Esophagus muscularis mucosa (tissue), 4 donors: ENCODE results near the gene ACSF3. TPM values are rescaled to one million over a fixed set of nuclear protein-coding genes. Genes with fewer than 3 reads are reported as not detected.

Source experiments
- DNase-seq: peaks from one replicate; pipeline ENCODE4 v3.0.0-alpha.2; 2017; ENCODE audit errors: extremely low spot score
- H3K27ac ChIP-seq, 4 donors: fragments of 200-600 bp; sonication (generic); replicated peaks in 1 of 4; 1 replicate in 3 of 4; 2 replicates in 1 of 4; pipeline ENCODE4 v1.5.1; 2016 to 2019; ENCODE audit warnings: mild to moderate bottlenecking in 1 of 4
- H3K27me3 ChIP-seq, 4 donors: fragments of 200-600 bp; sonication (generic); one replicate each; pipeline versions ENCODE4 v1.5.1 to v1.6.0; 2016 to 2019
- H3K36me3 ChIP-seq, 4 donors: fragments of 200-600 bp; sonication (generic); one replicate each; pipeline ENCODE4 v1.5.1; 2016 to 2019
- H3K4me1 ChIP-seq, 4 donors: fragments of 200-600 bp; sonication (generic); one replicate each; pipeline ENCODE4 v1.5.1; 2016 to 2019
- H3K4me3 ChIP-seq, 4 donors: fragments of 200-600 bp; sonication (generic); 1 replicate in 2 of 4; 2 replicates in 2 of 4; pipeline ENCODE4 v1.5.1; 2016 to 2019; ENCODE audit warnings: mild to moderate bottlenecking in 4 of 4, moderate library complexity in 1 of 4
- H3K9me3 ChIP-seq, 4 donors: fragments of 200-600 bp; sonication (generic); 1 replicate in 3 of 4; 2 replicates in 1 of 4; pipeline ENCODE4 v1.5.1; 2016 to 2019
- EP300 ChIP-seq: sonication (generic); formaldehyde crosslinking; IDR thresholded peaks from one replicate; pipeline ENCODE4 v1.6.1; 2017; ENCODE audit warnings: antibody characterized with exemption
- POLR2A ChIP-seq: fragments of 450-650 bp; IDR thresholded peaks from one replicate; pipeline ENCODE4 v1.6.1; 2017; ENCODE audit warnings: antibody characterized with exemption, moderate library complexity, mild to moderate bottlenecking, low read depth
- POLR2AphosphoS5 ChIP-seq, 2 donors: sonication (generic); formaldehyde crosslinking; IDR thresholded peaks; one replicate each; pipeline ENCODE4 v1.6.1; 2017; ENCODE audit warnings: antibody characterized with exemption in 2 of 2
- WGBS: methylation state at CpG from one replicate; pipeline ENCODE4 v1.1.5; 2018; 5-methylcytosine and 5-hydroxymethylcytosine counted together
- intact Hi-C: fragments of 100-400 bp; cut with DNase I; formaldehyde crosslinking; loops from one replicate; pipeline ENCODE4 v1.15.1; 2023
- total RNA-seq, 4 donors: library from RNA; depleted of rRNA; stranded (reverse); fragments of >200 nt; gene quantifications; one replicate each; pipeline versions ENCODE4 v1.1.0 to v1.2.1, GENCODE V29; 2016
- TF ChIP-seq, protein P1 (sequence below), 3 experiments: fragments of 200-600 bp in 2 of 3; fragments of 450-650 bp in 1 of 3; sonication (generic) in 2 of 3; IDR thresholded peaks; one replicate each; pipeline ENCODE4 v1.5.1; 2017 to 2019; ENCODE audit warnings: antibody characterized with exemption in 3 of 3, mild to moderate bottlenecking in 2 of 3, moderate library complexity in 1 of 3

Gene ACSF3
- total RNA-seq, 4 donors from 2014 or later = 23.5 to 29.8 (median 27.2) TPM

- intact Hi-C loops = no loop called here
- 90% methylated on average over 24 of the region's 31 CpGs for WGBS
- no peak for DNase-seq
- no peaks in the 10 kb centered on the region for H3K9me3 ChIP-seq
- H3K27me3 ChIP-seq = no peaks in the 10 kb centered on the region
- H3K4me3 ChIP-seq = no peak overlapping the region
- peaks cover 0 to 3% (median 0%) of the 10 kb centered on the region in 4 donors for H3K4me1 ChIP-seq
- H3K27ac ChIP-seq = no peak overlapping the region
- H3K36me3 ChIP-seq = peaks cover 25 to 96% (median 87%) of the 10 kb centered on the region in 4 donors
- TF ChIP-seq POLR2A (no peak), POLR2AphosphoS5 (IDR thresholded peaks at IDR 0.05) (no peak), EP300 (no peak)
- TF ChIP-seq, protein P1, sequence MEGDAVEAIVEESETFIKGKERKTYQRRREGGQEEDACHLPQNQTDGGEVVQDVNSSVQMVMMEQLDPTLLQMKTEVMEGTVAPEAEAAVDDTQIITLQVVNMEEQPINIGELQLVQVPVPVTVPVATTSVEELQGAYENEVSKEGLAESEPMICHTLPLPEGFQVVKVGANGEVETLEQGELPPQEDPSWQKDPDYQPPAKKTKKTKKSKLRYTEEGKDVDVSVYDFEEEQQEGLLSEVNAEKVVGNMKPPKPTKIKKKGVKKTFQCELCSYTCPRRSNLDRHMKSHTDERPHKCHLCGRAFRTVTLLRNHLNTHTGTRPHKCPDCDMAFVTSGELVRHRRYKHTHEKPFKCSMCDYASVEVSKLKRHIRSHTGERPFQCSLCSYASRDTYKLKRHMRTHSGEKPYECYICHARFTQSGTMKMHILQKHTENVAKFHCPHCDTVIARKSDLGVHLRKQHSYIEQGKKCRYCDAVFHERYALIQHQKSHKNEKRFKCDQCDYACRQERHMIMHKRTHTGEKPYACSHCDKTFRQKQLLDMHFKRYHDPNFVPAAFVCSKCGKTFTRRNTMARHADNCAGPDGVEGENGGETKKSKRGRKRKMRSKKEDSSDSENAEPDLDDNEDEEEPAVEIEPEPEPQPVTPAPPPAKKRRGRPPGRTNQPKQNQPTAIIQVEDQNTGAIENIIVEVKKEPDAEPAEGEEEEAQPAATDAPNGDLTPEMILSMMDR (IDR thresholded peaks at IDR 0.05) = no peak
These were observed 26.0 kb downstream of the ACSF3 start for GRCh38 chr16:89119661-89120141.

DNA sequence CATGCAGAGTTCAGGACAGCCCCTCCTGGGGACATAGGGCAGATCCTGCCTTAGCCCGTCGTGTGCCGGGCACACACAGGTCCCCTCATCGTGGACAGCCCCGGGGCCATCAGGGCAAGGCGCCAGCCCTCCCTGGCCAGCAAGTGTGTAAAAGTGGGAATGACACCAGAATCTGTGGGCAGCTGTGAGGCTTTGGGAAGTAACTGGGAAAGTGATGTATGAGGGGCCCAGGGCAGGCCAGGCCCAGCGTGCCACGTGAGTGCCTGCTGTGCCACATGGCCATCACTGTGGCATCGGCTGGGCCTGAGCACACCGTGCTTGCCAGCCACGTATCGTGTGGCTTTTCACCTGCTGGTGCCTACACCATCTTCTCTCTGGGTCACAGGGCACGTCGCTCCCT lies 26.6 kb downstream of the ACSF3 start:
- Histone ChIP-seq H3K27me3 (no peaks in the 10 kb centered on the region), H3K36me3 (peaks cover 24 to 95% (median 85%) of the 10 kb centered on the region in 4 donors), H3K4me1 (no peaks in the 10 kb centered on the region), H3K9me3 (peaks cover 0 to 2% (median under 1%) of the 10 kb centered on the region in 4 donors), H3K27ac (no peak overlapping the region), H3K4me3 (no peak overlapping the region)
- intact Hi-C loops = no loop called here
- WGBS = 93% methylated on average over 6 of the region's 14 CpGs
- DNase-seq = no peak
- TF ChIP-seq, protein P1 (IDR thresholded peaks at IDR 0.05) = no peak
- no peak for TF ChIP-seq EP300
- no peak for TF ChIP-seq POLR2A
- TF ChIP-seq POLR2AphosphoS5 (IDR thresholded peaks at IDR 0.05) = no peak

DNA sequence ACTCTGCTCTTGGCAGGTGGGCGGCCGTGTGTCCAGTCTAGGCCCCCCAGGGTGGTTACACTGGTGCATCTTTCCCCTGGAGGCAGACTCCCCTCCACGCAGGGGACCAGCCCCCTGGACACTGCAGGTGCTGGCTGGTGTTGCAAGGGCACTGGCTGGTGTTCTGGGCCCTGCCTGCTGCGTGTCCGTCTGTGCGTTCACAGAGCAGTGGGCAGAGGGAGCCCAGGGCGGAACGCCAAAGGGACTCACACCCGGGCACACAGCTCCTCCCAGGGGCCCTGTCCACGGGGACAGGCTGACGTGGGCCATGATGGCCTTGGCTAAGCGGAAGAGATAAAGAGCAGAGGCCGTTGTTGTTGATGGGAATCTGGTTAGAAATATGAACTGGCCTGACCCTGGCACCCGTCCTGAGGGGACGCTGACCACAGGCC lies 27.3 kb downstream of the ACSF3 start:
- no peak for DNase-seq
- Histone ChIP-seq H3K4me1 (no peaks in the 10 kb centered on the region), H3K4me3 (no peak overlapping the region), H3K27me3 (no peaks in the 10 kb centered on the region), H3K27ac (no peak overlapping the region), H3K9me3 (peaks cover 0 to 7% (median 3%) of the 10 kb centered on the region in 4 donors), H3K36me3 (peaks cover 24 to 98% (median 89%) of the 10 kb centered on the region in 4 donors)
- WGBS = 94% methylated on average over 3 of the region's 15 CpGs
- intact Hi-C loops = no loop called here
- TF ChIP-seq EP300 (no peak), POLR2AphosphoS5 (IDR thresholded peaks at IDR 0.05) (no peak), POLR2A (no peak)

GRCh38 chr16:89121691-89122321 lies 28.2 kb downstream of the ACSF3 start:
- TF ChIP-seq EP300 = no peak
- TF ChIP-seq, protein P1 (IDR thresholded peaks at IDR 0.05) = no peak
- Histone ChIP-seq H3K36me3 (peaks cover 21 to 95% (median 89%) of the 10 kb centered on the region in 4 donors), H3K4me3 (no peak overlapping the region), H3K27me3 (no peaks in the 10 kb centered on the region), H3K9me3 (peaks cover 0 to 7% (median 3%) of the 10 kb centered on the region in 4 donors), H3K27ac (no peak overlapping the region), H3K4me1 (no peaks in the 10 kb centered on the region)
- WGBS = 91% methylated on average over 12 of the region's 24 CpGs
- no peak for DNase-seq
- intact Hi-C loops = no loop called here

GRCh38 chr16:89122322-89122851 lies 28.7 kb downstream of the ACSF3 start:
- no peak for DNase-seq
- 91% methylated on average over 10 of the region's 11 CpGs for WGBS
- intact Hi-C loops = no loop called here
- peaks cover 15 to 91% (median 83%) of the 10 kb centered on the region in 4 donors for H3K36me3 ChIP-seq
- H3K27ac ChIP-seq = no peak overlapping the region
- no peak for TF ChIP-seq POLR2AphosphoS5 (IDR thresholded peaks at IDR 0.05)
- TF ChIP-seq, protein P1 (IDR thresholded peaks at IDR 0.05) = no peak
- TF ChIP-seq POLR2A = no peak
- no peak for TF ChIP-seq EP300
- H3K4me1 ChIP-seq = no peaks in the 10 kb centered on the region
- H3K9me3 ChIP-seq = peaks cover 0 to 7% (median 3%) of the 10 kb centered on the region in 4 donors
- H3K4me3 ChIP-seq = no peak overlapping the region
- H3K27me3 ChIP-seq = no peaks in the 10 kb centered on the region
